ENCODE measurements around the gene MRRF. TPM values are rescaled to one million over a fixed set of nuclear protein-coding genes. Genes with fewer than 3 reads are reported as not detected.
A peak's percentile ranks its signal among the peaks of the same experiment; 100 is the strongest.

The MRRF gene, protein sequence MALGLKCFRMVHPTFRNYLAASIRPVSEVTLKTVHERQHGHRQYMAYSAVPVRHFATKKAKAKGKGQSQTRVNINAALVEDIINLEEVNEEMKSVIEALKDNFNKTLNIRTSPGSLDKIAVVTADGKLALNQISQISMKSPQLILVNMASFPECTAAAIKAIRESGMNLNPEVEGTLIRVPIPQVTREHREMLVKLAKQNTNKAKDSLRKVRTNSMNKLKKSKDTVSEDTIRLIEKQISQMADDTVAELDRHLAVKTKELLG
- 27.4 TPM for total RNA-seq

DNA sequence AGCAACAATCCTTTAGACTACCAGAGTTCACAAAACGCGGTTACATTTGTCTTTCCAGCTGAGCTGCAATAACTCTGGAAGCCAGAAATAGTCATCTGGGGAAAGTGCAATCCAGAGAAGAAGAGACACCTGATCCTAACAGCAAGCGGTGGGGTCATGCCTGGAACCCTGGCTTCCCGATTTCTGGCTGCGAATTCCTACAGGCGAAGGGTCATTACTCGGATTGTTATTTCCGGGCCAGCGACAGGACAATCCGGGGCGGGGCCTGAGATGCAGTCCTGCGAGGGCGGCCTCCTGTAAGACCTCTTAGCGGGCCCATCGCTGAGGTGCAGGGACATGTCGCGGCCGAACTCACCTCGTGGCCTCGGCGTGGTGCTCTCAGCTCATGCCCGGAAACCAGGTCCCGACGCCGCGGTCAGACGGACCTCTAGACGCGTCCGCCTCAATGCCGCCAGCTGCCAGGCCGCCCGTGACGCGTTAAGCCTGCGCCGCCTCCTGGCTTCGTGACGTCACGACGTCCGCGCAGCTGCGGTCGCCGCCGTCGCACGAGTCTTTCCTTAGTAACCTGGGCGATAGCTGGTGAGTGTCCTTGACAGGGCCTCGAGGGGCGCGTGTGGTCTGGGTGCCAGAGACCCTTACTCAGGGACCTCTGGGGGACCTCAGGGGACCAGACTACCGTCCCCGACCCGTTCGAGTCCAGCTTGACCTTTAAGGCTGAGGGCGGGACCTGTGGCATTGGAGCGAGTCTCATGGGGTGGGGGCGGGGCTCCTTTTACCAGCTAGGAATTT, at the start of gene MRRF, which contains the start of gene RBM18:
Gene MRRF, plus strand, starts transcription at position 523 of the 789 bp plus-strand sequence. CDS start 6,010 bp downstream, outside the sequence.
Gene RBM18, minus strand, starts transcription at position 481 of the 789 bp plus-strand sequence. CDS start 3,348 bp downstream, outside the sequence.
- peak; percentile 89 for DNase-seq

DNA sequence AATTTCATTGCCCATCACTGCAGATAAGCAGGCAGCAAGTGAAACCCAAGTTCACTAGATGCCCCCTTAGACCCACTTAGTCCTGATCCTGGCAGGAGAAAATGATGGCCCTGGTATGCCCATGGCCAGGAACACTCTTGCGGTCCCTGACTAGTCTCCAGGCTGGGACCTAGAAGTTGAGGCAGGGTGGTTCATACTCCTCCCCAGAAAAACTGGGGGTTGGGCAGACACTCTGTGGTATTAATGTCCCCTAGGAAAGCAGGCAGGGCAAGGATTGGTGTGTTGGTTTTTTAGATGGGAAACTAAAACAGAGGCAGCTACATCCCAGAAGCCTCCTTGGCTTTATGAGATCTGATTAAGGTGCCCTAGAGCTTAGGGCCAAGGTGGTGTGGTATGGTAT, 49.0 kb upstream of the MRRF start:
- no peak for DNase-seq

DNA sequence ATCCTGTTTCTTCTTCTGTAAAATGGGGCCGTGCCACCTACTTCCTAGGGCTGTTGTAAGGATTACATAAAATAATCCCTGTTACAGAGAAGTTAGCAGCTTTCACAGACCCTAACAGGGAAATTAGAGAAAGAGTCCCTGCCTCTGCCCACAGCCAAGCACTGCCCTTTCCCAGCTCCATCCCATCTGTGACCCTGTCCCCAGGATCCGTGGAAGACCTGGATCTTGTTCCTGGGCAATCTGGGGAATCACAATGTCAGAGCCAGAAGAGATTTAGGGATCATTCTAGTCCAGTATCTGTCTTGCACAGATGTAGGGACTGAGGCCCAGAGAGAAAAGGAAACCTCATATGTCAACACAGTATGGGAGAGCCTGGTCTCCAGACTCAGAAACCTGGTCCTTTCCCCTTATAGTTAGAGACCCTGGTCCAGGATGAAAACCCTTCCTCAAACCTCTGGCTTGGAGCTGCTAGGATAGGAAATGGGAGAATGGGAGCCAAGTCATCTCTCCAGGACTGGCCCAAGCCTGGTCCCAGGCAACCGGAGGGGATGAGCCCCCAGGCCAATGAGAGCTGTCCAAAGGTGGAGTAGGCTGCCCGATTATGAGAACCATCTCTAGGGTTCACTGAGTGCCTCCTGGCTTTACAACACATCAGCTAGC, 48.4 kb upstream of the MRRF start:
- no peak for DNase-seq

DNA sequence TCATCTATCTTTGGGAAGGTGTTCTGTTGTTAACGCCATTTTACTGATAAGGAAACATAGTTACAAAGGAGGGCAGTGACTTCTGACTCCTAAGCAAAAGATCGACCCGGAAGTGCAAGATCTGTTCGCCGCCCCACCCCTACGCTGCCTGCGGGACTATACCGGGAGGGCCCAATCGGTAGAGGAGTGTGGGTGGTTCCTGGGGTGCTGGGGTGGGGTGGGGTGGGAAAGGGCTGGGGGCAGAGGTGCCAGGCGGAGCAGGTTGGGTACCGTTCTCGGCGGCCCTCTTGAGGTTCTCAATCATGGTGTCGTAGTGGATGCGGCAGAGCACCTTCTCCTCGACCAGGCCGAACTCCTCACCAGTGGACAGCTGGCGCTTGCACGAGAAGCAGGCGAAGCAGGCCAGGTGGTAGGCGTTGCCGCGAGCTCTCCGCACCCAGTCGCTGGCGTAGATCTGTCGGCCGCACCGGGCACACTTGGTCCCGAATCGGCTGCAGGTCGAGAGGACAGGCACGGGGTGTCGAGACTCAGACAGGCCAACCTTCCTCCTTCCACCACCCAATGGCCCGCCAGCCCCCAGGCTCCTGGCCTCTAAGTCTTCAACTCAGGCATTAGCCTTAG, 47.8 kb upstream of the MRRF start:
- no peak for DNase-seq

DNA sequence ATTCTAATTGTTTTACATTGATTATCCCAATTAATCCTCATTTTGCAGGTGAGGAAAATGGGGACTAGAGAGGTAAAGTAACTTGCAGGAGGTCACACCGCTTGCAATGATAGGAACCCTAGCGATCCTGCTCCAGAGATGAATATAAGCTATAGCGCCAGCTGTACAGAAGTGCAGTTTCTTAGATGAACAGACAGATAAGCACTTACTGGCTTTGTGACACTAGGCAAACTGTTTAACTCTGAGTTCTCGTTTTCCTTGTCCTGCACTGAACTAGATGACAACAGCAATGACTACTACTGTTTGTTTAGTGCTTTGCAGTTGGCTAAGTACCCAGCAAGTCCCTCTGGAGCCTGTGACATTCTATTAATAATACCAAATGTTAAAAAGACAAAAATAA, 47.0 kb upstream of the MRRF start:
- DNase-seq, result no peak

DNA sequence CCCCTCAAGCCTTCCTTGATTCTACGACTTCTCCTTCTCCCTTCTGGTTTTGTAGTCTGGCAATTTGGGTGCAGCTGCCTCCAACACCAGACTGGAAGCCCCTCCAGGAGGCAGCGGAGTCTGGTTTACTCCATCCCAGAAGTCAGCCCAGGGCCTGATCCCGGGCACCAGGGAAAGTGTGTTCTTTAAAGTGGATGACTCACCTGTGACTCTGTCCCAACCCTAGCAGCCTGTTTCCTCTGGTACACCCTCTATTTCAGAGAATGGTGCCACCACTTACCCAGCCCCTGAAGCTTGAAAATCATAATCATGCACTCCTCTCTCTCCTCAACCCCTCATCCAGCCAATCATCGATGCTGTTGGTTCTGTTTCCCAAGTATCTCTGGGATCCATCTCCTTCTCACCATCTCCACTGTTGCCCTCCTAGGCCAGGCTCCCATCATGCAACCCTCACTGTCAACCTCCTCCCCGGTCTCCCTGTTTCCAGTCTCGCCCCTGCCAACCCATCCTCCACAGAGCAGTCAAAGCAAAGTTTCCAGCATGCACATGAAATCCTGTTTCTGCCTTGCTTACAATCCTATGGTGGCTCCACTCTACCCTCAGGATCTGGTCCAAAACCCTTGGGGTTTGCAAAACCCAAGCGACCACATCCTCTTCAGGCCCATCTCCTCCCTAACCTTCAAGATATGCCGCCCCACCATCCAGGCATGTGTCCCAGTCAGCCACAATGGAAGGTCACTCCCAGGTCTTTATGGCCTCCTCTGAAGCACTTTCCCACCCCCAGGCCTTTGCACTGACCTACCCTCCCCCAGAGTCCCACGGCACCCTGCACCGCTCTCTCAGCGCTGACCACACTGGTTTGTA, 46.4 kb upstream of the MRRF start:
- no peak for DNase-seq

DNA sequence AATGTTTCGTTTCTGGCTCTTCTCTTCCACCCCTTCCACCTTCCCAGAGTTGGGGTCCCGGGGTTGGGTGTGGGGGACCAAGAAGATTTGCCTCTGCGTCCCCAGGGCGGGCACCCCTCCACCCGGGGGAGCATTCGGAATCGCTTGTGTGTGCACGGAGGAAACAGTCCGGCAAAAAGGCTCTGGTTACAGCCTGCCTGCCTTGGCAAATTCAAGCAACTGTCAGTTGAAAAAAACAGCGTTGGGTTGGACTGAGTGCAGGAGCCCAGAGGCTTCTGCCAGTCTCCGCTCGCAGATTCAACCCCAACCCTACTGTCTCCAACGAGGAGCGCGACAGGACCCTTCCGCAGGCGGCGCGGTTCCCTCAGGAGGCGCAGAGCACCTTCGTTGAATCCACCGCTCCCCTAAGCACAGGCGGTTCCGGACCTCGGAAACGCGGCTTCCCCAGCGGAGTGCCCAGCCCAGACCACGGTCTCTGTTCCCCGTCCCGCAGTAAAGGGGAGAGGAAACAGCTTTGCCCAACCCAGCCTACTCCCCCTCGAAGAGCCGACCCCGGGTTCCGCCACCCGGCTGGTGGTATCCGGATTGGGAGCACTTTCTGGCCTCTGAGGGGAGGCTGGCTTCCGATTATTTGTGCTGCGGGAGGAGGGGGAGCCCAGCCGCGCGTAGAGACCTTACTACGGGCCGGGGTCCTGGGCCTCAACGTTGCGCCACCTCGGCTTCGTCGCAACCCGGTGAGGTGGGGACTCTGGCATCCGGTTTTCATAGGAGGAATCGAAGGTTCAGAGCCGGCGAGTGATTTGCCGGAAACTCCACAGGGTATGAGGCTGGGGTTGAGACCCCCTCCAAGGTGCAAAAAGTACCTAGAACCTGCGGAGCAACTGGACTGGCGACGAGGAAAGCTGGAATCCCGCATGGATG, 45.5 kb upstream of the MRRF start:
- no peak for DNase-seq

DNA sequence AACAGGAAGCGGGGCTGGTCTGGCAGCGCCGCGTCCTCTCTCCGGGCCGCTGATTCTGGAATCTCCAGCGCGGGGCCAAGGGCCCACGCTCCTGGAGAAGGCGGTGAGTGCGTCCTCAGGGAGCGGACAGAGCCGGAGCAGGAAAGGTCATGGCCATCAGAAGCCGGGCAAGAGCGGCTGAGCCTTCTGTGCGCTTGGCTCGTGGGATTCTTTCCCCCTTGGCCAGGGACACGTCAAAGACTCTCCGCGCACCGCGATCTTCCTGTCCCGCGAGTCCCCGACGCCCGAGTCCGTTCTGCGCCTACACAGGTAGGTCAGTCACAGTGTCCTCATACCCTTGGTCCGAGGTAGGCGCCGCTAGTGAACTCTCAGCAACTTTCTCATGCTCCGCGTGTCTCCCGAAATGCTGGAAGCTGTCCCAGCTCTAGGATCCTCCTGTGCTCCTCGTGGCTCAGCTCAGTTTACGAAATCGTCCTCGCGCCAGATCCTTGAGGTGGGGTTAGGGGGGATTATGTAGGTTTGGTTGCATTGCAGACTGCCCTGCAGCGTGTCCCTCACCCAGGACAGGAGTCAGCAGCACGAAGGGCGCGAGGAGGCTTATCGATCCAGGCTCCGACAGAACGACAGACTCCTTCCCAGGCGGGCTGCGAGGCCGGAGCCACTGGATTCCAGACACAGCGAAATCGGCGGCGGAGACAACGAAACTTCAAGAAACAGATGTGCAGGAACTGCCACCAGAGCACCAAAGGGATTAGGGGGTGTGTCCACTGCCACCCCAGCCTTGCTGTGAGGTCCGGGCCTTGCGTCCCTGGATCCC, 44.6 kb upstream of the MRRF start:
- peak; percentile 21 for DNase-seq

DNA sequence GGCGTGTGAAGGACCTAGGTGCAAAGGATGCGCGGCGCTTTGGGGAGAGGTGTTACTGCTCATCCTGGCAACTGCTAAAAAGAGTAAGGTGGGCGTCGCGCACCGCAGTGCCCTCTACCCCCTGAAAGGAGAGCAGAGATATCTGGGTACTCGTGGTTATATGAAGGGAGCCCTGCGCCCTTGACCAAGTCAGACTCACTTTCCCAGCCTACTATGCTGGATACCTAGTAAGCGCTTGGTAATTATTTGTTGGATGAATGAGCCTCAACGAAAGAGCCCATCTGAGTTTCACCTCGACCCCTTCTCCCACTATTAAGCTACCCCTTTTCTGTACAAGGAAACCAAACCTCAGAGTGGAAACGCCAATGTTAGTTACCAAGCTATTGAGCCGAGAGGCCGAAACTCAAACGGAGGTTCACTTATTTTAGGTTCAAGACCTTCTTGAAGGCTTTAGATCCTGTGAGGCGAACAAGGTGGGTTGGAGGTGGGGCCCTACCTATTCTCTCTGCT, 44.0 kb upstream of the MRRF start:
- no peak for DNase-seq

DNA sequence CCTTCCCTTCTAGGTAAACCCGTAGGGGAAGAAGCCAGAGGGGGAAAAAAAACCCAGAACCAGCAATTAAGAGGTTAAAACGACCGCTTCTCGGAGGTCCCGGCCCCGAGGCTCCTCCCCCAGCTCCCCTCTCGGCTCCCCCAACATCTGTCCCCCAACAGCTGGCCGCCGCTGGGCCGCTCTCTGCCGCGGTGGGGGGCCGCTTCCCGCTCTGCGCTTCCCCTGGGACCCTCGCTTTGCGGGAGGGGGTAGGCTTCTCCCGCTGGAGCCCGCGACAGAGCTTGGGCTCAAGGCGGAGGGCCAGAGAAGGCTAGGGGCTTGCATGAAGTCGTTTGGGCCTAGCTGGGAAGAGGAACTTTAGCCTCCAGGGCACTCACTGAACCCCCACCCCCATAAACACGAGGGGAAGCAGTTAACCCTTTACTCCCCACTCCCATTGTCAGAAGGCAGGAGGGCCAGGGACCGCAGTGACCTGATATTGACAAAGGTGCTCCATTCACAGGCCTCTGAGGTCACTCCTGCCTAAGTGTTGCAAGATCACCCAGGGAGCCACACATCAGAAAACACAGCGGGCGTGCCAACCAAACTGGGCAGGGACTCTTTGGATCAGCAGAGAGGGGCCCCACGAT, 43.4 kb upstream of the MRRF start:
- peak; percentile 20 for DNase-seq

DNA sequence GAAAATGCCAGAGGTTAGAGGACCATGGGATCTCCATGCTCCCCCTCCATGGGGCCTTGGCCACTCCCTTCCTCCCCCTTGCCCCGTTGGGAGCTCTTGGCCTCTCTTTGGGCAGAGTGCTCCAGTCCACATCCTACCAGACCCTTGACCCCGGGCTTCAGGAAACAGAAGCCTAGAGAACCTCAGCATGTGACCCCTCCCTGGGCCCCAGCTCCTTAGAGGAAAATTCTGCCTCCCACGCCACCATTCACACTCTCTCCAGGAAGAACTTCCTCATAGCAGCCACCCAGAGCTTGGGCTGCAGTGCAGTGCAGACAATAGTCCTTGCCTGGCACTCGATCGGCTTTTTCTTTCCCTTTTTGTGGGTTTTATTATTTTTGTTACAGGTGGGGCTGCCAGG, 41.9 kb upstream of the MRRF start:
- DNase-seq, result no peak

DNA sequence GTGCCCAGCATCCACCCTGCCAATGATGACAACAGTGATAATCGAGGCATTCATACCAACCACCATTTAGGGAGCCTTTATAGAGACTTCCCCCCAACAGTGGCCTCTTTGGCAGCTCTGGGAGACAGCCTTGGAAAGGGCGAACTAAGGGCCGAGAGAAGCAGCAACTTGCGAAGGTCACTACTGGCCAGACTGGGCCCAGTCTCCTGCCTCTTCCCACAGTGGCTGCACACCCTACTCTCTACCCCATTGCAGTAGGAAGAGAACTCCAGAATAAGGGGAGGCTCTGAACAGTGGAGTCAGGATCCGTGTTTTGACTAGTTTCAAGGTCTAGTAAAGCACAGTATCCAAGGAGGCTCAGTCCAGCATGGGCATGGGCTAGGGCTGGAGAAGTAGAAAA, 41.2 kb upstream of the MRRF start:
- no peak for DNase-seq

DNA sequence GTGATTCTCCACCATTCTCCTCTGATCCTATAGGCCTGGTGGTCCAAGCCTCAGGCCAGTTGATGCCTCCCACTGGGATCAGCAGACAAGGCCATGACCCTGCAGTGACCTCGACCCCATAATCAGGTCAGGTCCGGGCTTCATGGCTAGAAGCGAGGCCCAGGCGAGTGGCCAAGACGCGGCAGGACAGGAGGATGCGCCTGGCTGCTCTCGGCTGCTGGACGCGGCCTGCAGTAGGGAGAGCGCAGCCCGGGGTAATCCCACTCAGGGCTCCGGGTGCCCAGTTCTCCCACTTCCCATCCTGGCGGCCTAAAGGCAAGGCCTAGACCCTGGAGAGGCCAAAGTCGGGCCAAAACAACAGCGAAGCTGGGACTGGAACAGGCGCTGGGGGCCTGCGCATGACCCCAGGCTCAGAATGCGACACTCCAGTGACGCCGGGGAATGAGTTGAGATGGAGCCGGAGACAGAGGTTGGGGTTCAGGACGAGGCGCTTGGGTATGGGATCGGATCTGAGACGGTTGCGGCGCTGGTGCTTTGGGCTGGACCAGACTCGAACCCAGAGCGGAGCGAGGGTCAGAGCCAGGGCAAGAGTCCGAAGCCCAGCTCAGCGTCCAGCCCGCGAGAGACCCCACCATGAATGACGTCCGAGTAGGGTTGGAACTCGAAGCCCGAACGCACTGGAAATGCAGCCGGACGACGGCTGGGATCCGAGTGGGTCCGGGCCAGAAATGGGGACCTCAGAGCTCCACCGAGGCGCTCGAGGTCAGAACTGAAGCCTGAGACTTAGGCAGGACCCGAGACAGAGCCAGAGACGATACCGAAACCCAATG, 39.2 kb upstream of the MRRF start:
- no peak for DNase-seq

DNA sequence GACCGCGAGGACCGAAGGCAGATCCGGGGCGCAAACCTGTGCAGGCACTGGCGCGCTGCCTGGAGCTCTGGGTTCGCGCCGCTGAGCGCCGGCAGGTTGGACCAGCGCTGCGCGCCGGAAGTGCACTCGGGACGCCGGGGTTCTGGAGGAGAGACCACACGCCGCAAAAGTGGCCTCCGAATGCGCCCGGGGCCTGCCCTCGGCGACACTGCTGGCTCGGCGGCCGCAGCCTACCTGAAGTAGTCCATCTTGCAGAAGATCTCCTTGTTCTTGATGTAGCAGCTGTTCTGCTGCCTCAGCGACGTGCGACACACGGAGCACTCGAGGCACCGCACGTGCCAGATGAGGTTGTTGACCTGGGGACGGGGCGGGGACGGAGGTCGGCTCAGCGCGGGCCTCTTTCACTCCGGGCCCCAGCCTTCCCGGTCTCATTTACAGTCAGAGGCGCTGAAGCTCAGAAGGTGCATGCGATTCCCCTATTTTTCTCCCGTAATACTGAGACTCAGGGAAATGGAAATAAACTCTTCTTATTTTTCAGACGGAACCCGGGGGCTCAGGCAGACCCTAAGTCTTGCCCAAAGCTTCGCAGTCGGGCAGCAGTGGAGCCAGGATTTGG, 38.4 kb upstream of the MRRF start:
- DNase-seq, result no peak

DNA sequence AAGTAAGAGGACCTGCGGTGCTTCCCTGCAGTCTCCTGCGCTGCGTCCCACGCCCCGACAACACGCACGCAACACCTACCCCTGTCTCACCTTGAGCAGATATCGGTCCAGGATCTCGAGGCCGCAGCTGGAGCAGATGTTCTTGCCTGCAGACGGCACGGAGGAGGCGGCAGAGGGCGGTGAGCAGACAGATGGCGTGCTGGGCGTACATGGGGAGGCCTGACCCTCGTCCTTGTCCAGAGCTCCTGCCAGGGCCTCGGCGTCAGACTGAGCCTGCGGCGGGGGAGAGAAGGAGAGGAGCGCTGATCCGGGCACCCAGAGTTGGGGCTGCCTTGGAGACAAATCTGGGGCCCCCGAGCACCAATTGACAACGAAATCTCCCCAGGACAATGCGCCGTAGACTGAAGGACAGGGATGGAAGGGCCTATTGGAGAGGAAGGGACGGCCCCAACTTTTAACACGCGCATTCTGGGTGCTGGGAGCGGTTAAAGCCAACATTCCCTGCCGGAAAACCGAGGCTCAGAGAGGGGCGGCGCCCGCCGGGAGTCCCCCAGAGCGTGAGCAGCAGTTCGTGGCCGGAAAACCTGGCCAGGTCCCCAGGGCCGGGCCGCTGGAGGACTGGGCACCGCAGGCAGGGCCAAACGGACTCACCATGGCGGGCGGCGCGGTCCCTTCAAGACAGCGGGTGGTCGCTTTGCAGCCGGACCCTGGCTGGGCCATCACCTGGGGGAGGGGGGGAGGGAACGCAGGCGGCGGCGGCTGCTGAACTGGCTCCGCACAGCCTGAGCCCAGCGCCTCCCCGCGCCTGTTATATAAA, 37.7 kb upstream of the MRRF start:
- no peak for DNase-seq

DNA sequence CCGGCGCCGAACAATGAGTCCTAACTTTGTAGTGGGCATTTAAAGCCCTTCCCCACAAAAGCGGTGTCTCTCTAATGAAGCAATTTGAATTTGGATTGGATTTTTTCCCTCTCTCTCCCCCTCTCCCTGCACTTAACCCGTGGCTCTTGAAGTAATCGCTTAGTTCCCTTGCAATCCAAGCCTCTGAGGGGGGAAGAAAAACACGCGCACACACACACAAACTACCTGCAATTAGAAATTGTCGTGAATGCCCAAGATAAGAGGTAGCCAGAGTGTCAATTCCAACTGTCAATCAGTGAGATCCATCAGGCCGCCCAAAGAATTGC, 37.1 kb upstream of the MRRF start:
- DNase-seq, result no peak

DNA sequence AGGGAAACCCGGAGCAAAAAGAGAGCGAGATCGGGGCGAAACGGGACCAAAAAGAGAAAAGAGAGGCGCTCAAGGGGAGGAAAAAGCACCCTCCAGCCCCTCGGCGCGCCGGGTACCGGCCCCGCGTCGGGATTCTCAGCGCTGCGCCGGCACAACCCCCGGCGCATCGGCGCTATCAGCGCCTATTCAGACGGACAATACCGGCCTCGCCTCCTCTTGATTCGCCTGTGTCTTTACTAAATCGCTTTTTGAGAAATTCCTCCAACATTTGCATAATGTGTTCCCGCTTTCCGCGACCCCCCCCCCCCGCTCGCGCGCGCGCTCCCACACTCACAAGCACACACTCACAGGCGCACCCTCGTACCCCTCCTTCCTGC, 36.5 kb upstream of the MRRF start:
- DNase-seq, result no peak
